DND-41 (cell line): ENCODE results near the gene COMMD4.

Experiments
- ATAC-seq: fragments of 200-7000 bp; cut with Tn5 transposase; 3 replicates; pipeline ENCODE4 v1.9.1; 2021; ENCODE audit warnings: low read depth; ENCODE audit not compliant: insufficient read depth
- DNase-seq: peaks from one replicate; pipeline ENCODE4 v3.0.0-alpha.2; 2020
- H2AFZ ChIP-seq: 2 replicates; pipeline ENCODE4 v1.6.0; 2012; ENCODE audit warnings: low read depth, low read length
- H3K27ac ChIP-seq: 2 replicates; pipeline ENCODE4 v1.5.1; 2012; ENCODE audit warnings: low read length, inconsistent platforms
- H3K27me3 ChIP-seq: fragments of 200-600 bp; sonication (generic); 2 replicates; pipeline ENCODE4 v1.6.0; 2012; ENCODE audit warnings: low read length, mild to moderate bottlenecking, inconsistent platforms; ENCODE audit not compliant: insufficient read depth, poor library complexity
- H3K36me3 ChIP-seq: 2 replicates; pipeline ENCODE4 v1.5.1; 2012; ENCODE audit warnings: low read length, inconsistent platforms; ENCODE audit not compliant: insufficient read depth
- H3K4me1 ChIP-seq: 2 replicates; pipeline ENCODE4 v1.5.1; 2012; ENCODE audit warnings: mild to moderate bottlenecking, low read length; ENCODE audit not compliant: insufficient read depth
- H3K4me2 ChIP-seq: 2 replicates; pipeline ENCODE4 v1.6.0; 2012; ENCODE audit warnings: mild to moderate bottlenecking, moderate library complexity, low read length, inconsistent platforms; ENCODE audit not compliant: insufficient read depth
- H3K4me3 ChIP-seq, 2 experiments: fragments of 200-600 bp in 1 of 2; shearing (Covaris generic) in 1 of 2; 2 replicates each; pipeline ENCODE4 v1.5.1; 2012 to 2016; ENCODE audit warnings: inconsistent platforms in 2 of 2, low read length in 2 of 2, mild to moderate bottlenecking in 2 of 2, low read depth in 1 of 2, moderate library complexity in 1 of 2
- H3K79me2 ChIP-seq: 2 replicates; pipeline ENCODE4 v1.6.0; 2012; ENCODE audit warnings: low read length, inconsistent platforms; ENCODE audit not compliant: insufficient read depth
- H3K9ac ChIP-seq: 2 replicates; pipeline ENCODE4 v1.6.0; 2012; ENCODE audit warnings: low read depth, mild to moderate bottlenecking, inconsistent platforms, low read length, moderate library complexity
- H3K9me3 ChIP-seq: 2 replicates; pipeline ENCODE4 v1.5.1; 2012; ENCODE audit warnings: low read length, moderate library complexity, mild to moderate bottlenecking, inconsistent platforms; ENCODE audit not compliant: insufficient read depth, severe bottlenecking
- H4K20me1 ChIP-seq: 2 replicates; pipeline ENCODE4 v1.6.0; 2012; ENCODE audit warnings: low read length; ENCODE audit not compliant: insufficient read depth
- CTCF ChIP-seq: IDR thresholded peaks from 2 replicates; pipeline ENCODE4 v1.5.1; 2012; ENCODE audit warnings: borderline replicate concordance, low read length, moderate library complexity, mild to moderate bottlenecking; ENCODE audit not compliant: poor library complexity, severe bottlenecking; ENCODE audit errors: extremely low read depth
- EZH2 ChIP-seq: IDR thresholded peaks from 3 replicates; pipeline ENCODE4 v1.6.1; 2012; ENCODE audit warnings: borderline replicate concordance, low read depth, mild to moderate bottlenecking, moderate library complexity, low read length, inconsistent platforms; ENCODE audit not compliant: severe bottlenecking

Gene COMMD4

GRCh38 chr15:75366163-75366562, 30.3 kb downstream of the COMMD4 start:
- TF ChIP-seq CTCF (no peak), EZH2 (no peak)
- H3K9me3 ChIP-seq = no peaks in the 10 kb centered on the region
- peaks cover 68% of the 10 kb centered on the region for H3K36me3 ChIP-seq
- peaks cover 25% of the 10 kb centered on the region for H3K4me1 ChIP-seq
- ATAC-seq (no peak), DNase-seq (no peak)
- H3K27ac ChIP-seq = no peak overlapping the region
- no peak overlapping the region for H3K9ac ChIP-seq
- H3K79me2 ChIP-seq = peaks cover 14% of the 10 kb centered on the region
- H3K4me3 ChIP-seq = no peak overlapping the region
- no peak overlapping the region for H2AFZ ChIP-seq
- no peaks in the 10 kb centered on the region for H3K27me3 ChIP-seq
- H4K20me1 ChIP-seq = peaks cover 13% of the 10 kb centered on the region
- H3K4me2 ChIP-seq = no peak overlapping the region

- Histone ChIP-seq H3K36me3 (peaks cover 68% of the 10 kb centered on the region), H3K79me2 (peaks cover 17% of the 10 kb centered on the region), H3K9ac (peak overlapping the region; percentile 97; the same call in 1 of the 2 replicates), H3K27me3 (no peaks in the 10 kb centered on the region), H2AFZ (no peak overlapping the region), H3K4me3 (0 out of 4 replicates have a peak overlapping the region, but pooled peaks of 1 of the 2 experiments have one; percentile 95), H4K20me1 (peaks cover 19% of the 10 kb centered on the region), H3K9me3 (no peaks in the 10 kb centered on the region), H3K27ac (no peak overlapping the region), H3K4me1 (peaks cover 31% of the 10 kb centered on the region), H3K4me2 (peak overlapping the region; percentile 81; the same call in 1 of the 2 replicates)
- ATAC-seq (no peak), DNase-seq (no peak)
- TF ChIP-seq EZH2 = no peak
- no peak for TF ChIP-seq CTCF
These were observed 31.1 kb downstream of the COMMD4 start for GRCh38 chr15:75367006-75367405.

GRCh38 chr15:75367406-75367912, 31.6 kb downstream of the COMMD4 start:
- DNase-seq (no peak), ATAC-seq (no peak)
- Histone ChIP-seq H2AFZ (peak overlapping the region; percentile 28; the same call in 1 of the 2 replicates), H3K27me3 (no peaks in the 10 kb centered on the region), H3K79me2 (peaks cover 17% of the 10 kb centered on the region), H3K27ac (peak overlapping the region; percentile 90), H3K4me2 (peak overlapping the region; percentile 81), H3K36me3 (peaks cover 67% of the 10 kb centered on the region), H3K9ac (peak overlapping the region; percentile 97), H3K4me1 (peaks cover 31% of the 10 kb centered on the region), H3K4me3 (peak overlapping the region; percentile 94 to 95; a peak in 3 of 4 replicates), H4K20me1 (peaks cover 19% of the 10 kb centered on the region), H3K9me3 (no peaks in the 10 kb centered on the region)
- TF ChIP-seq EZH2 (no peak), CTCF (no peak)
